SK-N-MC (cell line): ENCODE measurements around the gene LMX1A.

Experiments
- EZH2 ChIP-seq: fragments of 200-600 bp; sonication (generic); IDR thresholded peaks from one replicate; pipeline ENCODE4 v1.6.1; 2017; ENCODE audit warnings: antibody characterized with exemption
- FOXP2 ChIP-seq: optimal IDR thresholded peaks from 2 replicates; pipeline ENCODE3; 2011; ENCODE audit warnings: mild to moderate bottlenecking, moderate library complexity; ENCODE audit not compliant: insufficient read depth; ENCODE audit errors: extremely low read length, control extremely low read depth
- POLR2AphosphoS5 ChIP-seq: IDR thresholded peaks from 2 replicates; pipeline ENCODE4 v1.6.1; 2012; ENCODE audit warnings: mild to moderate bottlenecking, low read depth, low read length, borderline replicate concordance

GRCh38 chr1:165352442-165353293 is 3.8 kb downstream of the LMX1A start:
- no peak for TF ChIP-seq EZH2
- no peak for TF ChIP-seq POLR2AphosphoS5
- TF ChIP-seq FOXP2: no peak
